HG03108 (cell line): ENCODE results near the gene RAB4B.
"Not testable (repeated sequence)": the region's sequence is repeated elsewhere in the genome, so short reads cannot be mapped to it uniquely, and the experiment has no call there.

Source experiments
- ATAC-seq: cut with Tn5 transposase; IDR thresholded peaks from one replicate; pipeline ENCODE4 v1.9.1; 2021; ENCODE audit warnings: moderate library complexity; ENCODE audit not compliant: unreplicated experiment

RAB4B gene

DNA sequence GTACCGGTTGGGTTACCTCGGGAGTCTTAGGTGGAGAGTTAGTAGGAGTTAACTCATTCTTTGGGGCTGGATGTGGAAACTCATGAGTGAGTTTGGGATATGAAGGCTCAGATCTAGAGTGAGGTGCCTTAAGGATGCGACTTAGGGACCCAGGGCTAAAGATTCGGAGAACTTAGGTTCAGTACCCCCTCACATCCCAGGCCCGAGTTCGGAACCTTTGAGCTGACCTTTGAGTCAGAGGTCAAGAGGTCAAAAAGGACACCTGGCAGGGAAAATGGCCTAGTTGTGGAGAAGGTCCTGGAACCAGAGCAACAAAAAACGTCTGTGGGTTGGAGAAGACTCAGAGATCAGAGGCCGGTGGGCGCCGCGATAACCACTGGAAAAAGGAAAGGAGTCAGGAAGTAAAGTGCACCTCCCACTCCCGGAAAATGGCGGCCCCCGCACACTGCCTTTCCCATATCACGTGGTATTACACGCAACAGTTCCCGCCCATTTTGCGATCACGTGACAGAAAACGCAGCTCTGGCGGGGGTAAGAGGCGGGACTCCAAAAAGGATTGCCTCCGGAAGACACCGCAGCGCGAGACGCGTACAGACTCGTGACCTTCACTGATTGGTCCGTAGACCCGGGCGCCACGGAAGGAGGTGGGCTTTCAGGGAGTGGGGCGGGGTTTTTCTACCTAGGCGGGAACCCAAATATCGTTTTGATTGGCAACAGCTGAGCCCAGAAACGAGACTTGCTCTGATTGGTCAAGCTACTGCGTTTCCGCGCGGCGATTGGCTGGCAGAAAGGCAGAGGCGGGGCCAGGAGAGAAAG is 27.8 kb upstream of the RAB4B start, which contains the start of gene ACTMAP:
Gene ACTMAP (minus strand): TSS at position 420 of the 816 bp plus-strand sequence. CDS start 674 bp downstream, outside the sequence.
- ATAC-seq: peak; percentile 83

DNA sequence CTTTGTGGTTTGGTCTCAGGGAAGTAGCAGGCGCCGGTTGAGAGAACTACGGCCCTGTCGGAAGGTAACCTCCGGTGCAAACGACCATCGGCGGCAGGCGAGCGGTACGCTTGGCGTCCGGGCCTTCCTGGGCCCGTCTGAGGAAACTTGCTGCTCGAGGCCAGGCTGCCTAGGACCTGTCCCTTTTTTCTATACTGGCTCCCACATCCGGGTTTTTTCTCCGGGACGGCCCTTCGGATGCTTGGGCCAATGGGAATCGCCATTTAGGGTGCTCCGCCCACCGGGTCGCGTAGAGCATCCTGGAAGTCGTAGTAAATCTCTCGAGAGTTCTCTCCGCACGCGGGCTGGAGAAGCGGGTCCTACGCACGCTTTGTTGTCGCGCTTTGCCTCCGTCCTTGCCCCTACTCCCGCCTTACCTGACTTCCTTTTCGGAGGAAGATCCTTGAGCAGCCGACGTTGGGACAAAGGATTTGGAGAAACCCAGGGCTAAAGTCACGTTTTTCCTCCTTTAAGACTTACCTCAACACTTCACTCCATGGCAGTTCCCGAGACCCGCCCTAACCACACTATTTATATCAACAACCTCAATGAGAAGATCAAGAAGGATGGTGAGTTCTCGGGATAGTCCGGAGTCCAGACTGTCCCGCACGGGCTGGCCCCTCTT is 27.0 kb upstream of the RAB4B start, which contains the start of gene SNRPA:
Gene SNRPA (plus strand): TSS at position 330 of the 664 bp plus-strand sequence. CDS start 206 bp downstream, at position 536.
- ATAC-seq: peak; percentile 48

DNA sequence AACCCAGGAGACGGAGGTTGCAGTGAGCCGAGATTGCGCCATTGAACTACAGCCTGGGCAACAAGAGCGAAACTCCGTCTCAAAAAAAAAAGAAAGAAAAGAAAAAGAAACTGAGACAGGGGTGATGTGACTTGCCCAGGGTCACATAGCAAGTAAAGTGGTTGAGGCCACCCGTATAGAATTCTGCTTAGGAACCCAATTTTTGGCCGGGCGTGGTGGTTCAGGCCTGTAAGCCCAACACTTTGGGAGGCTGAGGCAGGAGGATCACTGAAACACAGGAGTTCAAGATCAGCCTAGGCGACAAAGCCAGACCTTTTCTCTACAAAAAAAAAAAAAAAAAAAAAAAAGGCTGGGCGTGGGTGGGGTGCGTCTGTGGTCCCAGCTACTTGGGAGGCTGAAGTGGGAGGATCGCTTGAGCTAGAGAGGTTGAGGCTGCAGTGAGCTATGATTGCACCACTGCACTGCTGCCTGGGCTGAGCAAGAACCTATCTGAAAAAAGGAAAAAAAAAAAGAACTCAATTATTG is 25.7 kb upstream of the RAB4B start:
- no peak for ATAC-seq

DNA sequence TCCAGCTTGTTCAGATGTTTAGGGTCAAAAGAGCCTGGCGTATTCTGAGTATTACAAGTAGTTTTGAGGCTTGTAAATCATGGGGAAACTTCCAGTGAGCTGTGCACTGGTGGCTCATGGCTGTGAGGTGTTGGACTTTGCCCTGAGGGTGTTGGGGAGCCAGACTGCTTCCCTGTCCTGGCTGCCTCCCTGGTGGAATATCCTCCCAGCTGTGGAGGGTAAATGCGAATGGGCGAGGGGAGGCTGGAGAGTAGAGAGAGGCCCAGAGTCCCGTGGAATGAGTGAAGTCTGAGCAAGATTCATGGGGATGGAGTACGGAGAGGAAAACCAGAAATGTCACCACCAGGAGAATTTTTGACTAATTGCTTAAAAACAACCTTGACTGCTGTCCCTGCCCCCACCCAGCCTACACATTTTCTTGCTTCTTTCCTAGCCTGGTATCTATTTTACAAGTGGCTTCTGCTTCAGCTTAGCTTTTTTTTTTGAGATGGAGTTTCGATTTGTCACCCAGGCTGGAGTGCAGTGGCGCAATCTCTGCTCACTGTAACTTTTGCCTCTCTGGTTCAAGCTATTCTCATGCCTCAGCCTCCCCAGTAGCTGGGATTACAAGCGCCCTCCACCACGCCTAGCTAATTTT is 23.3 kb upstream of the RAB4B start:
- ATAC-seq: no peak

DNA sequence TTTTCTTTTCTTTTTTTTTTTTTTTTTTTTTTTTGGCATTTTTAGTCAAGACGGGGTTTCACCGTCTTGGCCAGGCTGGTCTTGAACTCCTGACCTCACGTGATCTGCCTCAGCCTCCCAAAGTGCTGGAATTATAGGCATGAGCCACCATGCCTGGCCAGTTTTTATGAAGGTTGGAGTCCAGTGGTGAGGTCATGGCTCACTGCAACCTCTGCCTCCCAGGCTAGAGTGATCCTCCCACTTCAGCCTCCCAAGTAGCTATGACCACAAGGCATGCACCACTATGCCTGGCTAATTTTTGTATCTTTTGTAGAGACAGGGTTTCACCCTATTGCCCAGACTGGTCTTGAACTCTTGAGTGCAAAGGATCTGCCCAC is 22.8 kb upstream of the RAB4B start:
- no peak for ATAC-seq

DNA sequence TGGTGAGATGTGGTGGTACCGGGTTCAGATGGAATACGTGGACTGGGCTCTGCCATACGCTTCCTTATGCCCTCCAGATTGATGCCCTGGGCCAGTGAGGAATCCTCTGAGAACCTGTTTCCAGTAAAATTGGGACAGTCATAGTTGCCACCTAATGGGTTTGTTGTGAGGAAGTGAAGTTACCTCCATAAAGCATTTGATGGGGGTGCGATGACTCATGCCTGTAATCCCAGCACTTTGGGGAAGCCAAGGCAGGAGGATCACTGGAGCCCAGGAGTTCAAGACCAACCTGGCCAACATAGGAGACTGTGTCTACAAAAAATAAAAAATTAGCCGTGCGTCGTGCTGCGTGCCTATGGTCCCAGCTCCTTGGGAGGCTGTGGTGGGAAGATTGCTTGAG is 22.3 kb upstream of the RAB4B start:
- ATAC-seq: no peak

DNA sequence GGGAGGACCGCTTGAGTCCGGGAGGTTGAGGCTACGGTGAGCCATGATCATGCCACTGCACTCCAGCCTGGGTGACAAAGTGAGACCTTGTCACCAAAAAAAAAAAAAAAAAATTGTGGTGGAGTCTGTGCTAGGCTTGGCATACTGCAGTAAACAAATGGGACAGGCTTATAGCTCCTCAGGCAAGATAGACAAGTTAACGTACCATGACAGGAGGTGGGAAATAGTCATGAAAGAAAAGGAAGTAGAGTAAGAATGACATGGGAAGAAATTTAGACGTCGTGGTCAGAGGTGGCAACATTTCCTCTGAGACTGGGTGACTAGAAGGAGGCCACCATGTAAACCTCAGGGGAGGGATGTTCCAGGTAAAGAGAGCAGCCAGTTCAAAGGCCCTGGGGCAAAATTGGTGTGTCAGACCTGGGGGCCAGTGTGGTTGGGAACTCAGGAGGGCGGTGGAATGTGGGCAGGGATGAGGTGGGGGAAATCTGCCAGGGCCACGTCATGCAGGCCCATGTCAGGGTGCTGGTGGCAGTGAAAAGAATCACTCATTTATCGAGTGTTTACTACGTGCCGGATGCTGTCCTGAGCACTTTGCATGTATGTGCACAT is 21.4 kb upstream of the RAB4B start:
- no peak for ATAC-seq

DNA sequence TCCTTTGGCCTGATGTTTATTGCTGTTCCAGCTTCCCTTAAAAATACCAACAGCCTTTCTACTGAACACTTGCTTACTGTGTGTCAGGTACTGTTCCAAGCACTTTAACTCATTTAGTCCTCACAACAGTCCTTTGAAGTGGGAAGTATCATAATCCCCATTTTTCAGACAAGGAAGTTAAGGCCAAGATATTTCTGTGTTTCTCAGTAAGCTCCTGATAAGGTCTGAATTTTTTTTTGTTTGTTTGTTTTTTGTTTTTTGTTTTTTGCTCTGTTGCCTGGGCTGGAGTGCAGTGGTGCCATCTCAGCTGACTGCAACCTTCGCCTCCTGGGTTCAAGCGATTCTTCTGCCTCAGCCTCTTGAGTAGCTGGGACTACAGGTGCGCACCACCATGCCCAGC is 19.6 kb upstream of the RAB4B start:
- ATAC-seq: no peak

DNA sequence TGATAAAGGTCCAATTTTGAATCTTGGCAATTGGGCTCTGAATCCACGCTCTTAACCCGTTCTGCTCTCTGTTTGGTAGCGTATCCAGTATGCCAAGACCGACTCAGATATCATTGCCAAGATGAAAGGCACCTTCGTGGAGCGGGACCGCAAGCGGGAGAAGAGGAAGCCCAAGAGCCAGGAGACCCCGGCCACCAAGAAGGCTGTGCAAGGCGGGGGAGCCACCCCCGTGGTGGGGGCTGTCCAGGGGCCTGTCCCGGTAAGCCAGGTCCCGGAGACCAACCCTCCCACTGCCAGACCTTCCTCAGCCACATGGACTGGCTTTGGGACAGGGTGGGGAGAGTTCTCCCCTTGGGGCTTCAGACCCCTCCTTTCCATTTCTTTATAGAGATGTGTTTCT is 18.7 kb upstream of the RAB4B start:
- no peak for ATAC-seq

DNA sequence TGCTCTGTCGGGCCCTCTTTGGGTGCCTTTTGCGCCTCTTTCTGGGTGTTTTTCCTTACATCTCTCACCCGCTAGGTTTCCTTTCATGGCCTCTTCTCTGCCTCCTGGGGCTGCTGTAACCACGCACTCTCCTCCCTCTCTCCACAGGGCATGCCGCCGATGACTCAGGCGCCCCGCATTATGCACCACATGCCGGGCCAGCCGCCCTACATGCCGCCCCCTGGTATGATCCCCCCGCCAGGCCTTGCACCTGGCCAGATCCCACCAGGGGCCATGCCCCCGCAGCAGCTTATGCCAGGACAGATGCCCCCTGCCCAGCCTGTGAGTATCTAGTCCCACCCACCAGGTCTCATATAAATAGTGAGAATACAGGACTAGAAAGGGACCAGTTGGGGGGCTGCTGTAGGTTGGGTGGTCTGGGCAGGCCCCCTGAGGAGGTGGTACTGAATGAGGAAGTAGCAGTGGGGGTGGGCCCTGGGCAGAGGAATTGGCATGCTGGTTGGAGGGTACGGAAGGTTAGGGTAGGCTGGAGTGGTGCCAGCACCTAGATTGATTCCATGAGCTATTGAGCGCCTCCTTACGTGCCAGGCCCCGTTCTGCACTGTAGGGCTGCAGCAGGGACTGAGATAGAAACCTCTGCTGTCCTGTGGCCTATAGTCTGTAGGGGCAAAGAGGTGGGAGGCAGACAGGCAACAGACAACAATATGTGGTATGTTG is 15.1 kb upstream of the RAB4B start:
- ATAC-seq: no peak

DNA sequence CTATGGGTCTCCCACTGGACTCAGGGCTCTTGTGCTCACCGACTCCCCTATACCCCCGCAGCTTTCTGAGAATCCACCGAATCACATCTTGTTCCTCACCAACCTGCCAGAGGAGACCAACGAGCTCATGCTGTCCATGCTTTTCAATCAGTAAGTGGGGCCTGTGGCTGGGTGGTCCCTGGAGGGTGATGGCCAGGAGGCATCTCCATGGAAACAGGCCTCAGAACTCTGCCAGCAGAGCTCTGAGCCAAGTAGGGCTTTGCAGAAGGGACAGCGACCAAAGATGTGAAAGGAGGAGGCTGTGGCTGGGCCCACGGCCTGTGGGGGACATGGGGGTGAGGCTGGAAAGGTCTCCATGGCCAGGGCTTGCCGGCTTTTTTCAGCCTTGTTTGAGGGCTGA is 14.5 kb upstream of the RAB4B start:
- no peak for ATAC-seq

DNA sequence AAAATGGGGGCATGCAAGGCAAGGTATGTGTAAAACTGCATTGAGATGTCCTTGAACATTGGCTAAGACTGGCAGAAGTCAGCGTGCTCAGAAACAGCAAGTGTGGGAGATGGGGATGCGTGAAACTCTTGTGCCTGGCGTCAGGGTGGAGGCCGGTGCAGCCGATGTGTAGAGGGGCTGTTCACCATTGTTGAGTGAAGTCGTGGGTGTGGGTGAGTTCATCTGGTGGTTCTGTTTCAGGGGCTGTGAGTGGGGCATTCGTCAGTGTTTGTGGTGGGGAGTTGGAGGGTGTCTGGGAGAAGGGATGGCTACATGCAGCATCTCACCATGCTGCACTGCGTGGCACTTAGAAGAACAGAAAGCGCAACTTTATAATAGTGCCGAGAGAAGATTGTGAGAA is 14.1 kb upstream of the RAB4B start:
- no peak for ATAC-seq

DNA sequence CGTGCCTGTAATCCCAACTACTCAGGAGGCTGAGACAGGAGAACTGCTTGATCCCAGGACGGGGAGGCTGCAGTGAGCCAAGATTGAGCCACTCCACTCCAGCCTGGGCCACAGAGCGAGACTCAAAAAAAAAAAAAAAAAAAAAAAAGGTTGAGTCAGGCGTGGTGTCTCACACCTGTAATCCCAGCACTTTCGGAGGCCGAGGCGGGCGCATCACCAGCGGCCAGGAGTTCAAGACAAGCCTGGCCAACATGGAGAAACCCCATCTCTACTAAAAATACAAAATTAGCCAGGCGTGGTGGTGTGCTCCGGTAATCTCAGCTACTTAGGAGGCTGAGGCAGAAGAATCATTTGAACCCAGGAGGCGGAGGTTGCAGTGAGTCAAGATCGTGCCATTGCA is 11.7 kb upstream of the RAB4B start:
- not testable (repeated sequence) for ATAC-seq

DNA sequence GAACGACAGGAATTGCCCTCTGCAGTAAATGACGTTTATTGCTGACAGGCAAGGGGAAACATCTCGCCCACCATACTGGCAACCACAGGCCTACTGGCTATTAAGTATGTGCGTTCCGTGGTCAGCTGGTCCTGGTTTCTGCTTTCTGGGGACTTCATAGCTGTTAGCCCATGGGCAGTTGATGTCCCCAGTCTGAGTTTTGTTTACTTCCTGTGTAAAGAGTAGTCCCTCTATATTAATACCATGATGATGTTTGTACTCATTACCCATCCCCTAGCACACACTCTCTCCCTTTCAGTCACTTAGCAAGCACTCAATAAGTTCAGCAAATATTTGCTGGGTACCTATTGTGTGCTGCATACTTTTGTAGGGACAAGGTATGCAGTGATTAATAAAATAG is 9.2 kb upstream of the RAB4B start:
- ATAC-seq: no peak

DNA sequence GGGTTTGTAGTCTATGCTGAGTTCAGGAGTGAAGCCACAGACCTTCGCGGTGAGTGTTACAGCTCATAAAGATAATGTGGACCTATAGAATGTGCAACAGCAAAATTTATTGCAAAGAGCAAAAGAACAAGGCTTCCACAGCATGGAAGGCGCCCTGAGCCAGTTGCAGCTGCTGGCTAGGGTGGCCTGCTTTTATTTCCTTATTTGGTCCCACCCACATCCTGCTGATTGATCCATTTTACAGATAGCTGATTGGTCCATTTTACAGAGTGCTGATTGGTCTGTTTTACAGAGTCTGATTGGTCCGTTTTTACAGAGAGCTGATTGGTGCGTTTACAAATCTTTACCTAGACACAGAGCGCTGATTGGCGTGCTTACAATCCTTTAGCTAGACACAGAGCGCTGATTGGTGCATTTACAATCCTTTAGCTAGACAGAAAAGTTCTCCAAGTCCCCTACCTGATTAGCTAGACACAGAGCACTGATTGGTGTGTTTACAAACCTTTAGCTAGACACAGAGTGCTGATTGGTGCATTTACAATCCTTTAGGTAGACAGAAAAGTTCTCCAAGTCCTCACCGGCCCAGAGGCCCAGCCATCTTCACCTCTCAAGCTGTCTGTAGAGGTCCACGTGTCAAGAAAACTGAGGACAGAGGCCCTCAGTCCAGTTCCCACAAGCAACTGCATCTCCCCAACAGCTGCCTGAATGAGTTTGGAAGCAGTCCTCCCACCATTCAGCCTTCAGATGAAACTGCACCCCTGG is 6.8 kb upstream of the RAB4B start:
- ATAC-seq: not testable (repeated sequence)

DNA sequence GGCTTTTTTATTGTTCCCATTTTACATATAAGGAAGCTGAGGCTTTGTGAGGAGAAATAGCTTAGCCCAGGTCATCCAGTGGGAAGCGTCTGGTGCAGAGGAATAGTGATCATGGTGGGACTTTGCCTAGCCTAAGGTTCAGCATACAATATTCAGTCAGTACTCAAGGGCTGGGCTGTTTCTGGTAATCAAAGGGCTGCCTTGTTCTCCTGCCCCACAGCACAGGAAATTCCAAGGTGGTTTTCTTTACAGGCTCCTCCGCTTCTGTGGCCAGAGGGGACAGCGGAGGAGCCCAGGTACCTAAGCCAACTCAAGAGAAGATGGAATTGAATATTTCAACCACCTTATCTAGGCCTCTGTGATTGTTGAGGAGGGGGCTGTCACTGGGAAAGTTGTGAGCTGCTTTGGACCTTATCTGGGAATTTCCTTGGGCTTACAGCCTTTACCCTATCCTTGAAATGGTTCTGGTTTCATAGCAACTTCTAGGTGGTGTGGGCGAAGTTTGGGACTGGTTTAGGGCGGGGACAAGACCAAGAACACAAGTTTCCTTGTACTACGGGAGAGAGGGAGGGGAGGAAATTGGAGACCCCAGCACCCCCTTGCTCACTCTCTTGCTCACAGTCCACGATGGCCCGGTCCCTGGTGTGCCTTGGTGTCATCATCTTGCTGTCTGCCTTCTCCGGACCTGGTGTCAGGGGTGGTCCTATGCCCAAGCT is 3.0 kb upstream of the RAB4B start, which contains the start of gene MIA:
Gene MIA (plus strand): TSS at position 606 of the 716 bp plus-strand sequence. CDS start 22 bp downstream, at position 628.
- no peak for ATAC-seq

DNA sequence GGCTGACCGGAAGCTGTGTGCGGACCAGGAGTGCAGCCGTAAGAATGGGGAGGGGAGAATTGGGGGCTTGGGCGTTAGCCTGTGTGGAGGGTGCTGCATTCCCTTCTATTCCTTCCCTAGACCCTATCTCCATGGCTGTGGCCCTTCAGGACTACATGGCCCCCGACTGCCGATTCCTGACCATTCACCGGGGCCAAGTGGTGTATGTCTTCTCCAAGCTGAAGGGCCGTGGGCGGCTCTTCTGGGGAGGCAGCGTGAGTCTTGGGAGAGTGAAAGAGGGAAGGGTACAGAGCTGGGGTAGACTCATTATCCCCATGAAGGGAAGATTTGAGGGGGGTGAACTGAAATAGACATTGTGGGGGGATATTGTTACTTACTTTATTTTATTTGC is 2.4 kb upstream of the RAB4B start:
- ATAC-seq: no peak

DNA sequence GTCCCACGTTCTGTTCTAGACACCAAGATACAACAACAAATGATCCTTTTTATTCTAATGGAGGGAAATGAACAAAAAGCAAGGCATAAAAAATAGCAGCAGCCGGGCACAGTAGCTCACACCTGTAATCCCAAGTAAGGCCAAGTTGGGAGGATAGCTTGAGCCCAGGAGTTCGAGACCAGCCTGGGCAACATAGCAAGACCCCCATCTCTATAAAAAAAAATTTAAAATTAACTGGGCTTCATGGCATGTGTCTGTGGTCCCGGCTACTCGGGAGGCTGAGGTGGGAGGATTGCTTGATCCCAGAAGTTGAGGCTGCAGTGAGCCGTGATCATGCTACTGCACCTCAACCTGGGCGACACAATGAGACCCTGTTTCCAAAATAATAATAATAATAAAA is 1.7 kb upstream of the RAB4B start:
- no peak for ATAC-seq
